Measurements from ENCODE around the gene NHSL2.

DNA sequence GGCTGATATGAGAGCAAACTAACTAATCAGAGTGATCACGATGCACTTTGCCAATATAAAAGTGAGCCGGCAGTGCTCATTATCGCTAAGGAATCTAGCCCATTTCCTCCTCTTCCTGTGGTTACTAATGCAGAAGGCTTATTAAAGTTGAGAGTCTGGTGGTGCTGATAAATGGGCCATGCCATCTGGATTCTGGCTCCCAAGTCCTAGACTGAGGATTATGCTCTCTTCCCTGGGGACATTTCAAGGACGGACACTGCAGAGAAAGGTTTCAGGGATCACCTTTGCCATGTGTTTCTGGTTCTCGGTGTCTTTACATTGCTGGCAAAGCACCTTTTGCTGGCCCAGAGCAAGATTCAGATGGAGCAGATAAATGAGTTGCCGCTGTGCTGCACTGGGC lies 135.8 kb downstream of the NHSL2 start:
- TF ChIP-seq CTCF (IDR thresholded peaks at IDR 0.05) (no peak), EP300 (IDR thresholded peaks at IDR 0.05) (no peak), POLR2A (IDR thresholded peaks at IDR 0.05; ENCODE audit: low read depth) (no peak)

Data from esophagus muscularis mucosa (tissue), 4 donors.